AG09309 (cell line): ENCODE measurements around the gene ENDOD1.

Source experiments
- DNase-seq: peaks from one replicate; pipeline ENCODE4 v3.0.0-alpha.2; 2010; ENCODE audit warnings: low read depth
- H3K4me3 ChIP-seq: 2 replicates; pipeline ENCODE4 v1.5.1; 2011; ENCODE audit warnings: mild to moderate bottlenecking, low read depth, low read length, moderate library complexity; ENCODE audit not compliant: control insufficient read depth
- CTCF ChIP-seq: IDR thresholded peaks from 2 replicates; pipeline ENCODE4 v1.5.1; 2011; ENCODE audit warnings: mild to moderate bottlenecking, low read depth, low read length, inconsistent platforms; ENCODE audit not compliant: insufficient read depth, control insufficient read depth; ENCODE audit errors: missing control alignments

ENDOD1 gene

GRCh38 chr11:95147364-95147905, 57.8 kb downstream of the ENDOD1 start:
- peak; percentile 41 for DNase-seq
- TF ChIP-seq CTCF: no peak
- no peak overlapping the region for H3K4me3 ChIP-seq

DNA sequence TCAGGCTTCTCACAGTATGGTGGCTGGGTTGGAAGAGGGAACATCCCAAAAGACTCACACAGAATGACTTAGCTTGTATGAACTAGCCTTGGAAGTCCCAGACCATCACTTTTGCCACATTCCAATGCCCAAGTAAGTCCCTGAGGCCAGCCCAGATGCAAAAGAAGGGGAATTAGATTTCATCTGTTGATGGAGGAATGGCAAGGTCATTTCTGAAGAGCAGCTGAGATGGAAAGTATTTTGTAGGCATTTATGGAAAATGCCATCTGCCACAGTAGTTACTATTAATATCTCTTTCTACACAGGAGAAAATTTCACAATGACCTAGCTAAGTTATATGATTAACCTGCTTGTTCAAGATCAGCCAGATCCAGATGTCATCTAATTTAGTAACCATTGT, 58.8 kb downstream of the ENDOD1 start:
- TF ChIP-seq CTCF: no peak
- no peak for DNase-seq
- H3K4me3 ChIP-seq: no peak overlapping the region

DNA sequence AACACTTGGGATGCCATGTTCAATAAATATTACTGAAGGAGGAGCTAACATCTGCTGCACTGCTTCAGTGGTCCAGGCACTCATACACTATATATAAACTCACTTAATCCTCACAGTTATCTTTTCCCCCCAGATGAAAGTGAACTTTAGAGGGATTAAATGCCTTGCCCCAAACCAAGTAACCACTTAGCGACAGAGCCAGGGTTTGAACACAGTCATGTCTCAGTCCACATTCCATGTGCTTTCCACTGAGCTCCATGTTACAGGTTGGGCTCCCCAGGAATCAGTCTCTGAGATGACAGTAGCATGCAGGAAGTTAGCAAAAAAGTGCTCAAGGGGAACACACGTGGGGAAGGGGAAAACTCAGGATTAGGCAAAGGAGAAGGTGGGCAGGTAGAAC, 59.3 kb downstream of the ENDOD1 start:
- no peak for DNase-seq
- H3K4me3 ChIP-seq: no peak overlapping the region
- no peak for TF ChIP-seq CTCF

DNA sequence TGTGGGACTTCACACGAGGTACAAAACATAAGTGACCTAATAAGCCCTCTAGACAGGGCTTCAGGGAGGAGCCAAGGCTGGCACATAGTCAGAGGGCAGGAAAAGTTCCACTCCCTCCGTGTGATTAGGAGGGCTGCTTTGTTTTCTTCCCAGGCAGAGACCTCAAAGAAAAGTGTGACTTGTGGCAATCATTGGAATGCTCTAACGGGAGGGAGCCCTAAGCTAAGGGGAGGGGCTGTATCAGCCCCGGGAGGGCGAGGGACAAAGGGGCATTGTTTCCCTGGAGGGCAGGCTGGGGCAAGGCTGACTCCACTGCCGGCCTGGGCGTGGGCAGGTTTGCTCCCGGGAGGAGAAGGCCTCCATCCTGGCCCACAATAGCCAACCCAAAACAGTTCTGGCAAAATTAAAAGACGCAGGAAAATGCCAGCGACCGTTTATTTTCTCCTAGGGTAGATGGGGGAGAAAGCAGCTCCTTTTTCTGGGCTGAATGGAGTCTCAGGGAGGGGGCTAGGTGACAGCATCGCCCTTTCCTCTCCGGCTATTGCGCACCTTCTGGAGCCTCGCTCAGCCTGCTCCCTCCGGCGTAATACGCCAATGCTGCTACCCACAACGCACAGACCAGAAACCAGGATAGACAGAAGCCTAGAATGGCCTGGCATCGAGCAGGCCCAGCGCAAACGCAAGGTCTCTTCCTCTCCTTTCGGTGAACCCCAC, 60.2 kb downstream of the ENDOD1 start:
- no peak for DNase-seq
- no peak for TF ChIP-seq CTCF
- H3K4me3 ChIP-seq: no peak overlapping the region

- H3K4me3 ChIP-seq: peak overlapping the region; percentile 47
- peak; percentile 61 for DNase-seq
- TF ChIP-seq CTCF: peak; percentile 80
Observed at GRCh38 chr11:95150956-95151684, 61.5 kb downstream of the ENDOD1 start.

- no peak for DNase-seq
- no peak for TF ChIP-seq CTCF
- H3K4me3 ChIP-seq: no peak overlapping the region
Observed at GRCh38 chr11:95152876-95153856, 63.5 kb downstream of the ENDOD1 start.
